Measurements from ENCODE around the gene RAB11B. TPM values are rescaled to one million over a fixed set of nuclear protein-coding genes. Genes with fewer than 3 reads are reported as not detected.

Gene RAB11B
- total RNA-seq, result 73.1 and 78.3 TPM in 2 replicates

GRCh38 chr19:8389891-8390616, at the start of gene RAB11B:
Gene RAB11B (plus strand): TSS chr19:8390360. CDS start chr19:8390417, 57 bp downstream.

GRCh38 chr19:8342684-8343482, 47.3 kb upstream of the RAB11B start, which contains the start of gene KANK3:
Gene KANK3 (minus strand): TSS chr19:8343262. CDS start chr19:8337828, 5,434 bp downstream.

GRCh38 chr19:8363803-8364771, 26.1 kb upstream of the RAB11B start, which contains the start of gene ANGPTL4:
Gene ANGPTL4 (plus strand): TSS chr19:8364155. CDS start chr19:8364322, 167 bp downstream.

GRCh38 chr19:8412783-8413628, 22.8 kb downstream of the RAB11B start, which contains the start of gene MARCHF2:
Gene MARCHF2 (plus strand): TSS chr19:8413305. CDS start chr19:8421841, 8,536 bp downstream.

GRCh38 chr19:8444677-8445487, 54.7 kb downstream of the RAB11B start, which contains the start of gene HNRNPM:
Gene HNRNPM (plus strand): TSS chr19:8444975. CDS start chr19:8444999, 24 bp downstream.

Other genes starting within 250 kb of the RAB11B start
- gene FBN3, start 240.8 kb upstream of the RAB11B start, total RNA-seq, result not detected in 2 replicates
- 1.4 and 10.6 TPM in 2 replicates for gene CERS4, start 181.0 kb upstream of the RAB11B start, total RNA-seq
- 10.7 and 22.9 TPM in 2 replicates for gene CD320, start 82.0 kb upstream of the RAB11B start, total RNA-seq
- 26.0 and 27.7 TPM in 2 replicates for gene NDUFA7, start 69.0 kb upstream of the RAB11B start, total RNA-seq
- 489 and 799 TPM in 2 replicates for gene RPS28, start 68.9 kb upstream of the RAB11B start, total RNA-seq
- 0.16 and 0.26 TPM in 2 replicates for gene KANK3, start 47.1 kb upstream of the RAB11B start, total RNA-seq
- gene ANGPTL4, start 26.2 kb upstream of the RAB11B start, total RNA-seq, result 1.7 and 3.0 TPM in 2 replicates
- gene MARCHF2, start 22.9 kb downstream of the RAB11B start, total RNA-seq, result 54.2 and 58.0 TPM in 2 replicates
- gene HNRNPM, start 54.6 kb downstream of the RAB11B start, total RNA-seq, result 52.8 and 55.5 TPM in 2 replicates
- gene PRAM1, start 112.3 kb downstream of the RAB11B start, total RNA-seq, result 0.16 TPM in 1 of 2 replicates, not detected in the other
- 2.2 and 4.7 TPM in 2 replicates for gene ZNF414, start 123.8 kb downstream of the RAB11B start, total RNA-seq
- 0.34 and 0.47 TPM in 2 replicates for gene MYO1F, start 187.1 kb downstream of the RAB11B start, total RNA-seq
- 6.8 and 8.1 TPM in 2 replicates for gene ADAMTS10, start 220.4 kb downstream of the RAB11B start, total RNA-seq
- gene NFILZ, start 240.3 kb downstream of the RAB11B start, total RNA-seq, result not detected in 2 replicates